Muscle of leg (tissue), 11 donors: ENCODE data around the gene MAPKAPK2. TPM values are rescaled to one million over a fixed set of nuclear protein-coding genes. Genes with fewer than 3 reads are reported as not detected.

Source experiments
- DNase-seq: peaks from one replicate; pipeline ENCODE4 v3.0.0; 2013
- H3K27ac ChIP-seq: one replicate; pipeline ENCODE4 v1.5.1; 2013; ENCODE audit warnings: mild to moderate bottlenecking, low read length, control low read depth
- H3K27me3 ChIP-seq: one replicate; pipeline ENCODE4 v1.6.1; 2013; ENCODE audit warnings: low read length; ENCODE audit not compliant: control insufficient read depth, insufficient read depth
- H3K36me3 ChIP-seq: one replicate; pipeline ENCODE4 v1.6.1; 2013; ENCODE audit warnings: low read length; ENCODE audit not compliant: control insufficient read depth, insufficient read depth
- H3K4me1 ChIP-seq: one replicate; pipeline ENCODE4 v1.6.1; 2013; ENCODE audit warnings: low read length; ENCODE audit not compliant: control insufficient read depth, insufficient read depth
- H3K4me3 ChIP-seq: one replicate; pipeline ENCODE4 v1.5.1; 2013; ENCODE audit warnings: low read length, control low read depth
- H3K9me3 ChIP-seq: replicated peaks from 2 replicates; pipeline ENCODE4 v1.6.1; 2013; ENCODE audit warnings: low read depth, low read length; ENCODE audit not compliant: control insufficient read depth
- WGBS: methylation state at CpG from one replicate; pipeline ENCODE4 v1.1.5; 2013; ENCODE audit warnings: missing lambda C conversion rate; ENCODE audit not compliant: insufficient coverage; 5-methylcytosine and 5-hydroxymethylcytosine counted together
- polyA plus RNA-seq, 8 donors: library from polyadenylated mRNA; unstranded; fragments of 120-200 nt; gene quantifications; one replicate each; pipeline versions ENCODE4 v1.2.1 to v1.2.3, GENCODE V29; 2013; ENCODE audit warnings: inconsistent platforms in 1 of 8, low replicate concordance in 1 of 8; ENCODE audit not compliant: insufficient read length in 8 of 8, insufficient read depth in 1 of 8
- total RNA-seq: library from RNA; stranded (reverse); fragments of 120-200 nt; gene quantifications from one replicate; pipeline ENCODE4 v1.2.4, GENCODE V29; 2013

MAPKAPK2 gene
- total and polyA plus RNA-seq, 9 donors = 39.7 to 76.6 (median 70.0) TPM

DNA sequence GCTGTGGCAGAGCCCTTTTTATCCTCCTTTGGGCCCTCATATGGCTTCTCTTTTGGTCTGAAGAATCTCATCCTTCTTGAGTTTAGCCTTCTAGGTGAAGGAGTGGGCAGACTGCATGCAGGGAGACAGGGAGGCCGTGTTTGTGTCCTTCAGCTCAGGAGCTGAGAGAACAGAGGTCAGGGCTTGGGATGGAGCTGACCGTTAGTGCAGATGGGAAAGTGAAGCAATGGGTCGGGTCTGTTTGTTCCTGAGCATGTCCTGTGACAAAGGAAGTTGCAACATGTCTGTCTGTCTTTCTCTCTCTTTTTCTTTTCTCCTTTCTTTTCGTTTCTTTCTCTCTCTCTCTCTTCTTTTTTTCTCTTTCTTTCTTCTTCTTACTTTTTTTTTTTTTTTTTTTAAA lies 14.9 kb downstream of the MAPKAPK2 start:
- Histone ChIP-seq H3K9me3 (no peaks in the 10 kb centered on the region), H3K27me3 (no peaks in the 10 kb centered on the region), H3K36me3 (peaks cover 9% of the 10 kb centered on the region), H3K4me3 (no peak overlapping the region), H3K27ac (no peak overlapping the region), H3K4me1 (peaks cover 78% of the 10 kb centered on the region)
- DNase-seq = no peak
- 83% methylated on average over 1 of the region's 4 CpGs for WGBS

DNA sequence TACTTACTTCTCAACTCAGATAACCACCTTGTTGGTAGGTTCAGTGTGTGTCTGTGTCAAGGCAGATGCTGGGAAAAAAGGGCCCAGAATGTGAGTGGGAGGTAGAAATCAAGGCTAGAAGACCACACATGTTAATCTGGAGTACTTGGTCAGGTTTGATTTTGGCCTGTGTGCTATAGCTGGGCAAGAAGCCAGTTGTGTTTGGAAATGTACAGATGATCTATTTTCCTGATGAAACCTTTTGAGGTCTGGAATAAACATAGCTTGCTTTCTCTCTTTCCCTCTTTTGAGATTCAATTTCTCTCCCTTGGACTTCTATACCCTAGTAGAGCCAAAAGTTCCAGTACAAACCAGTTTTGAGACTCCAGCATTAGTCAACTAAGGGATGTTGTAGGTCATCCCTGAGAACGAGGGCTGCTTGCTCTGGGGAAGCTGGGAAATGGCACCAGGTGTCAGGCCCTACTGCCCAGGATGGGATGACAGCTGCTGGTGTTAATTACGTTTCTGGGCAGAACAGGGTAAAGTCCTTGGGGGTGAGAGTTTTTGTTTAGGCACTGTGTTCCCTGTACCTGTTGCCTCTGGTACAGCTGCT lies 15.8 kb downstream of the MAPKAPK2 start:
- DNase-seq = peak; percentile 90
- H3K36me3 ChIP-seq = peaks cover 9% of the 10 kb centered on the region
- H3K4me1 ChIP-seq = peaks cover 78% of the 10 kb centered on the region
- peak overlapping the region; percentile 89 for H3K27ac ChIP-seq
- no peak overlapping the region for H3K4me3 ChIP-seq
- WGBS = 0% methylated on average over 1 of the region's 2 CpGs
- no peaks in the 10 kb centered on the region for H3K27me3 ChIP-seq
- H3K9me3 ChIP-seq = no peaks in the 10 kb centered on the region

DNA sequence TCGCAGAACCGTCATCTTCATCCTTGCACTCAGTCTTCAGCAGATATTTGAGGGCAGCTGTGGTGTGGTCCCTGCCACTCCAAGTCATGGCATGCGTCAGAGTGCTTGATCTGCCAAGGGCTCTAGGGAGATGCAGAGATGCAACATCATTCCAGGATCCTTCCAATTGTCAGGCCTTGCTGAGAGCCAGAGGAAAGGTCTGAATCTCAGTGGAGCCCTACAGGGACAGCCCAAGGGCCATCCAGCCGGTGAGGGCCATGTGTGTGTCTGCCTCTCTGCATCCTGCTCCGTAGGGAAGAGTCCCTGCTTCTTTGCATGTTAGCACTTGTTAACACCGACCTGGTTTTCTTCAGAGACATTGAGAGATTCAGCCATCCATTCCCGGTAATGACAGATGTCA lies 17.6 kb downstream of the MAPKAPK2 start:
- WGBS = 72% methylated on average over 6 of the region's 7 CpGs
- Histone ChIP-seq H3K27me3 (no peaks in the 10 kb centered on the region), H3K9me3 (no peaks in the 10 kb centered on the region), H3K4me3 (no peak overlapping the region), H3K36me3 (peaks cover 5% of the 10 kb centered on the region), H3K27ac (no peak overlapping the region), H3K4me1 (peaks cover 83% of the 10 kb centered on the region)
- no peak for DNase-seq

DNA sequence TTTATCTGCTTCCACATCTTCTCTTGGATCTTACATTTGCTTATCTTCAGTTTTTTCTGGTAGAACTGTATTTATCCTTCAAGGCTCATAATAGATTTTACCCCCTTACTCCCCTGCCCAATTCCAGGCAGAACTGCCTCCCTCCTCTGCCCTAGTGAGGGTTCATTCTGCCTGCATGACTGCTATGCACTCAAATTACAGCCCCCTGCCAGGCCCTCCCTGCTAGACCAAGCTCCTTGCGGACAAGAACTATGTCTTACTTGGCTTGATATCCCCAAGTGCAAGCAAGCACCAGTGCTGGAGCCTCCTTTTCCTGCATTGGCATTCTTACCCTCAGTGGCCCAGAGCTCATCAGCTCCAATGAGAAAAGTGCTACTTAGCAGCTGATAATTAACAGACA lies 18.1 kb downstream of the MAPKAPK2 start:
- Histone ChIP-seq H3K27ac (peak overlapping the region; percentile 38), H3K4me3 (no peak overlapping the region), H3K9me3 (no peaks in the 10 kb centered on the region), H3K4me1 (peaks cover 87% of the 10 kb centered on the region), H3K36me3 (peaks cover 3% of the 10 kb centered on the region), H3K27me3 (no peaks in the 10 kb centered on the region)
- WGBS = no CpG with 5 or more reads among the region's 1 CpG
- DNase-seq = no peak

DNA sequence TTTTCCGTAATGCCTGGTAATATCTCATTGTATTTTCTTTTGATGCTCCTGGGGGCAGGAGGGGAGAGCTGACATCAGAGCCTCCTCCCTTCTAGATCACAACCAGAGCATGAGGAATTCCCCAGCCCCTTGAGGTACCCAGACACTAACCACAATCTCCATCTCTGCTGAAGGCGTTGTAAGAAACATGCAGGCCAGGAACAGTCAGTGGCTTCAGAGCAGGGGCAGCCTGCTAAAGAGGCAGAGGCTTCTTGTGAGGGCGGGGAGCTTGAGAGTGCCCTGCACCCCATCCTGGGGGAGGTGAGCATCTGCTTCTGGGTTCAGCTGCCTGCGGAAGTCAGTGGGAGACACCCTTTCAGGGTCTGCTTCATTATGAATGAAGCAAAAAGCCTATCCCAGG lies 19.0 kb downstream of the MAPKAPK2 start:
- peak; percentile 7 for DNase-seq
- no peak overlapping the region for H3K4me3 ChIP-seq
- 75% methylated on average over 1 of the region's 4 CpGs for WGBS
- peaks cover 88% of the 10 kb centered on the region for H3K4me1 ChIP-seq
- no peaks in the 10 kb centered on the region for H3K27me3 ChIP-seq
- no peaks in the 10 kb centered on the region for H3K36me3 ChIP-seq
- peak overlapping the region; percentile 17 for H3K27ac ChIP-seq
- H3K9me3 ChIP-seq = no peaks in the 10 kb centered on the region

DNA sequence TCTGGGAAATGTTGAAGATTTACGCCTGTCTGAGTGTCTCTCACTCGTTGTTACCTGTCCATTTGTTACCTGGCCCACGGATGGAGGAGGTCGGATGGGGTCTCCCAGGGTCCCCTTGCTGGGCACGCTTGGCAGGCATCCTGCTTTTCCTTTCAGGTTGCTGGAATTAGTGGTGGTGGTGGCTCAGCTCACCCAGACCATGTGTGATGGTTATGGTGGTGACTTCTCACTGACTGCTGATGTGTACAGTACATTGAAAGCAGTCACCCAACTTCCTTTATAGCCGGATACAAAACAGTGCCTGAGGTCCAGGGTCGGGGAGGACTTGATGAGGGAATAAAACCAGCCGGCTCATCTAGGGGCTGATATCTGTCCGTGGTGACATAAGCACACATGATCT lies 19.5 kb downstream of the MAPKAPK2 start:
- DNase-seq = no peak
- WGBS = 70% methylated on average over 5 of the region's 9 CpGs
- no peaks in the 10 kb centered on the region for H3K36me3 ChIP-seq
- H3K9me3 ChIP-seq = no peaks in the 10 kb centered on the region
- H3K27me3 ChIP-seq = no peaks in the 10 kb centered on the region
- peaks cover 86% of the 10 kb centered on the region for H3K4me1 ChIP-seq
- H3K27ac ChIP-seq = peak overlapping the region; percentile 96
- H3K4me3 ChIP-seq = no peak overlapping the region

DNA sequence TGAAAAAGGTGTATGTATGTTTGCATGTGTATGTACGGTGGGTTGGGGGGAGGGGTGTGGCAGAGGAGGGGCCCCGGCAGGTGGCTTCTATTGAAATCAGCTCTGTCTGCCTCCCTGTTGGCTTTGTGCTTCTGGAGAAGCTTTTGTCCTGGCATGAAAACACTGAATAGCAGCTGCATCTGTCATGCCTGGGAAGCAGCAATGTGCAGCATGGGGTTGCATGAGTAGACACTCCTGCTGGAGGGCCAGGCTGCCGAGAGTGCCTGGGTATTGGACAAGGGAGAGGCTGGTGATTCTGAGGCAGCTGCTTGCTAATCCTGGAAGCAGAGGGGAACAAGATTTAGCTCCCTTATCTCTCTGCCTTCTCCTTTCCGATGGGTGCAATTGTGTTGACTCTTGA lies 20.5 kb downstream of the MAPKAPK2 start:
- DNase-seq = peak; percentile 91
- Histone ChIP-seq H3K27me3 (no peaks in the 10 kb centered on the region), H3K4me1 (peaks cover 80% of the 10 kb centered on the region), H3K9me3 (no peaks in the 10 kb centered on the region), H3K36me3 (no peaks in the 10 kb centered on the region), H3K4me3 (no peak overlapping the region), H3K27ac (peak overlapping the region; percentile 96)
- WGBS = 20% methylated on average over 3 of the region's 4 CpGs

DNA sequence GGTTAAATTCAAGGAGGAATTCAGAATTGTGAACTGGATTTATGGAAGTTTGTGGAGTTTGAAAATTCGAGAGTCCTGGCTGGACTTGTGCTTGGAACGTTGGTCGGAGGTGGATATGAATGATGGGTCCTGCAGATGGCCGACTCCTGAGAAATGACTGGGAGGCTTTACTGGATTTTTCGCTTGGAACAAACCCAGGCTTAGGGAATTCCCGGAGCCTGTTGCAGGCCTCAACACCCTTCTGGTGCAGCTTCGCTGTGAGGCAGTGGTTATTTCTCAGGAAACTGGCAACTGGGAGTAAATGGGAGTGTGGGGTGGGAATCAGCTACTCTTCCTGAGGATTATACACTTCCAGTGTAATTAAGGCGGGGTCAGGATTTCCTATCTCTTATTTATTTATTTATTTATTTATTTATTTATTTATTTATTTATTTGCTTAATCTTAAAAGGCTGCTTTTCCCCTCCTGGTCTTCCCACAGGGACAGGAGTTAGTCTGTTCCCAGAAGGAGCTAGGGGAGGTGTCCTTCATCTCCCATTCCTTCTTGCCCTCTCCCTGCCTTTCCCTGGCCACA lies 21.1 kb downstream of the MAPKAPK2 start:
- H3K4me1 ChIP-seq = peaks cover 74% of the 10 kb centered on the region
- peak overlapping the region; percentile 96 for H3K27ac ChIP-seq
- H3K9me3 ChIP-seq = no peaks in the 10 kb centered on the region
- DNase-seq = peak; percentile 89
- H3K27me3 ChIP-seq = no peaks in the 10 kb centered on the region
- WGBS = 11% methylated on average over 6 of the region's 8 CpGs
- H3K36me3 ChIP-seq = no peaks in the 10 kb centered on the region
- H3K4me3 ChIP-seq = no peak overlapping the region

DNA sequence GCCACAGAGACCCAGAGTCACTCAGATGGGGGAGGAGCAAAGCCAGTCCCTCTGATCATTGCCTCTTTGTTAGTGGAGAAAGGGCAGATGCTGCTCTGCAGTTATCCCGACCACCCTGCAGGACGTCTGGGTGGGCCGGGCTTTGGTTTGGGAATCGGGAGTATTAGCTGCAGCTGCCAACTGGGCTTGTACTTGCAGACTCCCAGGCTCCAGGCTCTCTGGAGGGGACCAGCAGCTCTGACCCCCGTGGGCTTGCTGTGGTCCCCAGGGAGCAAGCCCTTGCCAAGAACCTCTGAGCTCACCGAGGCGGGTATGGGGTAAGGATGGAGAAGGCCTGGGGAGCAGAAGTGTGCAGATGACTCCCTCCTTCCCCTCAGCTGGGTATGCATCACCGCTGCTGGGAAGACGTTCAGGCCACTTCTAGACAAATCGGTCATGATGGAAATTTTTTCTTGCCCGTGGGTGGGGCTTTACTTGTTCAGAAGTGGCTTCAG lies 21.6 kb downstream of the MAPKAPK2 start:
- peak overlapping the region; percentile 96 for H3K27ac ChIP-seq
- no peaks in the 10 kb centered on the region for H3K27me3 ChIP-seq
- WGBS = 17% methylated on average over 3 of the region's 11 CpGs
- DNase-seq = peak; percentile 72
- no peak overlapping the region for H3K4me3 ChIP-seq
- H3K9me3 ChIP-seq = no peaks in the 10 kb centered on the region
- H3K36me3 ChIP-seq = no peaks in the 10 kb centered on the region
- H3K4me1 ChIP-seq = peaks cover 69% of the 10 kb centered on the region

DNA sequence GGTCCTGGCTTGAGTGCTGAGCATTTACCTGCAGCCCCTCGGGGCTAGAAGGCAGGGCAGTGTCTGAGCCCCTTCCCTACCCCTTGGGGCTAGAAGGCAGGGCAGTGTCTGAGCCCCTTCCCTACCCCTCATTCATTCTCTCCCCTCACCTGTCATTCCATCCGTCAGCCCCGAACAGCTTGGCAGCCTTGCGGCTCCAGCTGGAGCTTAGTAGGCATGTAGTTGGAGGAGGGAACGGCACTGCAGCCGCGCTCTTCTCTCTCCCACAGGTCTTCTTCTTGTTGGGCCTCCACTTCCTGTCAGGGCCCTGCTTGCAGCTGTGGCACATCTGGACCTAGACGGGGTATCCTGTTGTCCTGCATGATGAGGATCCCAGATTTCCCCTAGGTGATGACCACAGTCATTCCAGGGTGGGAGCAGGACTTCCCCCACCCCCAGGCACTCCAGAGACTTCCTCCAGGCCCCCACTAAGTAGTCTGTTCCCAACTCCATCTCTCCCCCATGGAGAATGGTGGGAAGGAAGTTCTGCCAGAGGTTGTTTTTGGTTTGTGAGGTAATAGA lies 22.2 kb downstream of the MAPKAPK2 start:
- H3K27ac ChIP-seq = peak overlapping the region; percentile 96
- peaks cover 64% of the 10 kb centered on the region for H3K4me1 ChIP-seq
- H3K9me3 ChIP-seq = no peaks in the 10 kb centered on the region
- 6% methylated on average over 3 of the region's 8 CpGs for WGBS
- H3K27me3 ChIP-seq = no peaks in the 10 kb centered on the region
- H3K36me3 ChIP-seq = no peaks in the 10 kb centered on the region
- no peak overlapping the region for H3K4me3 ChIP-seq
- DNase-seq = peak; percentile 51
